ENCODE measurements around the gene TBX20.
"Not testable (repeated sequence)": the region's sequence is repeated elsewhere in the genome, so short reads cannot be mapped to it uniquely, and the experiment has no call there.

DNA sequence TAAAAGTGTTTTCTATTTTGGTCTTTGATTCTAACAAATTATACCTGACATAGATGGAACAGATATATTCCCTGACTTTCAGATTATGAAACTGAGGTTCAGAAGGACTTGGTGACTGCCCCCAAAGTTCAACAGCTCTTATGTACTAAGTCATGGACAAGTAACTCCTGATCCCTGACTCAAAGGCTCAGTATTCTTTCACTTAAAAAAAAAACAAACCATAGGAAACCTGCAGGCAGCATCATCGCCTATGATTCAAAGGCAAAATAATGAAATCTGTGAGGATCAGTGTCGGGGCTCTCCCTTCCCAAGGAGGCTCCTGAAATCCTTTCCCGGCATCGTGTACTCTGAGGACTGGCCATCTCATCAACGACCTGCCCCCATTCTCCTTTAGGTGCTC is 49.9 kb downstream of the TBX20 start:
- TF ChIP-seq, protein P1, sequence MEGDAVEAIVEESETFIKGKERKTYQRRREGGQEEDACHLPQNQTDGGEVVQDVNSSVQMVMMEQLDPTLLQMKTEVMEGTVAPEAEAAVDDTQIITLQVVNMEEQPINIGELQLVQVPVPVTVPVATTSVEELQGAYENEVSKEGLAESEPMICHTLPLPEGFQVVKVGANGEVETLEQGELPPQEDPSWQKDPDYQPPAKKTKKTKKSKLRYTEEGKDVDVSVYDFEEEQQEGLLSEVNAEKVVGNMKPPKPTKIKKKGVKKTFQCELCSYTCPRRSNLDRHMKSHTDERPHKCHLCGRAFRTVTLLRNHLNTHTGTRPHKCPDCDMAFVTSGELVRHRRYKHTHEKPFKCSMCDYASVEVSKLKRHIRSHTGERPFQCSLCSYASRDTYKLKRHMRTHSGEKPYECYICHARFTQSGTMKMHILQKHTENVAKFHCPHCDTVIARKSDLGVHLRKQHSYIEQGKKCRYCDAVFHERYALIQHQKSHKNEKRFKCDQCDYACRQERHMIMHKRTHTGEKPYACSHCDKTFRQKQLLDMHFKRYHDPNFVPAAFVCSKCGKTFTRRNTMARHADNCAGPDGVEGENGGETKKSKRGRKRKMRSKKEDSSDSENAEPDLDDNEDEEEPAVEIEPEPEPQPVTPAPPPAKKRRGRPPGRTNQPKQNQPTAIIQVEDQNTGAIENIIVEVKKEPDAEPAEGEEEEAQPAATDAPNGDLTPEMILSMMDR (conservative IDR thresholded peaks at IDR 0.05; ENCODE audit: low read depth in 2 of 2) = not testable (repeated sequence)
- TF ChIP-seq EZH2phosphoT487 (IDR thresholded peaks at IDR 0.05; ENCODE audit: unreplicated experiment); EZH2 (IDR thresholded peaks at IDR 0.05; ENCODE audit: low read depth, unreplicated experiment); POLR2AphosphoS5 (IDR thresholded peaks at IDR 0.05; ENCODE audit: low read depth); ZNF114 (CRISPR knock-in tag; IDR thresholded peaks at IDR 0.05); STAT1 (IDR thresholded peaks at IDR 0.05; ENCODE audit: unreplicated experiment); CREB1 (CRISPR knock-in tag; IDR thresholded peaks at IDR 0.05; ENCODE audit: low read depth); JUNB (IDR thresholded peaks at IDR 0.05; ENCODE audit: unreplicated experiment): not testable (repeated sequence)
- TF ChIP-seq, protein P2, sequence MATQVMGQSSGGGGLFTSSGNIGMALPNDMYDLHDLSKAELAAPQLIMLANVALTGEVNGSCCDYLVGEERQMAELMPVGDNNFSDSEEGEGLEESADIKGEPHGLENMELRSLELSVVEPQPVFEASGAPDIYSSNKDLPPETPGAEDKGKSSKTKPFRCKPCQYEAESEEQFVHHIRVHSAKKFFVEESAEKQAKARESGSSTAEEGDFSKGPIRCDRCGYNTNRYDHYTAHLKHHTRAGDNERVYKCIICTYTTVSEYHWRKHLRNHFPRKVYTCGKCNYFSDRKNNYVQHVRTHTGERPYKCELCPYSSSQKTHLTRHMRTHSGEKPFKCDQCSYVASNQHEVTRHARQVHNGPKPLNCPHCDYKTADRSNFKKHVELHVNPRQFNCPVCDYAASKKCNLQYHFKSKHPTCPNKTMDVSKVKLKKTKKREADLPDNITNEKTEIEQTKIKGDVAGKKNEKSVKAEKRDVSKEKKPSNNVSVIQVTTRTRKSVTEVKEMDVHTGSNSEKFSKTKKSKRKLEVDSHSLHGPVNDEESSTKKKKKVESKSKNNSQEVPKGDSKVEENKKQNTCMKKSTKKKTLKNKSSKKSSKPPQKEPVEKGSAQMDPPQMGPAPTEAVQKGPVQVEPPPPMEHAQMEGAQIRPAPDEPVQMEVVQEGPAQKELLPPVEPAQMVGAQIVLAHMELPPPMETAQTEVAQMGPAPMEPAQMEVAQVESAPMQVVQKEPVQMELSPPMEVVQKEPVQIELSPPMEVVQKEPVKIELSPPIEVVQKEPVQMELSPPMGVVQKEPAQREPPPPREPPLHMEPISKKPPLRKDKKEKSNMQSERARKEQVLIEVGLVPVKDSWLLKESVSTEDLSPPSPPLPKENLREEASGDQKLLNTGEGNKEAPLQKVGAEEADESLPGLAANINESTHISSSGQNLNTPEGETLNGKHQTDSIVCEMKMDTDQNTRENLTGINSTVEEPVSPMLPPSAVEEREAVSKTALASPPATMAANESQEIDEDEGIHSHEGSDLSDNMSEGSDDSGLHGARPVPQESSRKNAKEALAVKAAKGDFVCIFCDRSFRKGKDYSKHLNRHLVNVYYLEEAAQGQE (IDR thresholded peaks at IDR 0.05; ENCODE audit: unreplicated experiment) = not testable (repeated sequence)

All from GM23338 (cell line).